Mesenchymal stem cell (in vitro differentiated cells and primary cell): ENCODE measurements around the gene APOBEC3H.
"Not testable (repeated sequence)": the region's sequence is repeated elsewhere in the genome, so short reads cannot be mapped to it uniquely, and the experiment has no call there.

Source experiments
- DNase-seq: peaks from one replicate; pipeline ENCODE4 v3.0.0-alpha.2; 2013
- H2AFZ ChIP-seq: one replicate; pipeline ENCODE4 v1.6.1; 2013; ENCODE audit warnings: low read depth, mild to moderate bottlenecking, control low read depth, inconsistent platforms, low read length, moderate library complexity
- H2AK5ac ChIP-seq: 2 replicates; pipeline ENCODE4 v1.6.1; 2013; ENCODE audit warnings: low read length, moderate library complexity, mild to moderate bottlenecking, inconsistent platforms; ENCODE audit not compliant: severe bottlenecking
- H2BK120ac ChIP-seq: one replicate; pipeline ENCODE4 v1.6.1; 2013; ENCODE audit warnings: low read depth, mild to moderate bottlenecking, inconsistent platforms, low read length, moderate library complexity
- H2BK12ac ChIP-seq, 2 experiments: one replicate each; pipeline ENCODE4 v1.6.1; 2013; ENCODE audit warnings: inconsistent platforms in 2 of 2, low read length in 2 of 2, mild to moderate bottlenecking in 2 of 2, moderate library complexity in 2 of 2, control low read depth in 1 of 2
- H2BK15ac ChIP-seq: one replicate; pipeline ENCODE4 v1.6.1; 2013; ENCODE audit warnings: mild to moderate bottlenecking, low read depth, inconsistent platforms; ENCODE audit not compliant: poor library complexity, severe bottlenecking
- H2BK5ac ChIP-seq: 2 replicates; pipeline ENCODE4 v1.6.1; 2013; ENCODE audit warnings: low read depth, mild to moderate bottlenecking, low read length, control low read depth, inconsistent platforms; ENCODE audit not compliant: poor library complexity, severe bottlenecking
- H3K14ac ChIP-seq, 2 experiments: one replicate each; pipeline ENCODE4 v1.6.1; 2013; ENCODE audit warnings: inconsistent platforms in 2 of 2, low read length in 2 of 2, control low read depth in 1 of 2, mild to moderate bottlenecking in 1 of 2, moderate library complexity in 1 of 2
- H3K18ac ChIP-seq, 2 experiments: one replicate each; pipeline ENCODE4 v1.6.1; 2013; ENCODE audit warnings: inconsistent platforms in 2 of 2, low read length in 2 of 2, control low read depth in 1 of 2, low read depth in 1 of 2, mild to moderate bottlenecking in 1 of 2
- H3K23ac ChIP-seq, 2 experiments: one replicate each; pipeline ENCODE4 v1.6.1; 2013; ENCODE audit warnings: inconsistent platforms in 2 of 2, low read length in 2 of 2, mild to moderate bottlenecking in 2 of 2, moderate library complexity in 2 of 2, control low read depth in 1 of 2
- H3K27ac ChIP-seq: 2 replicates; pipeline ENCODE4 v1.5.1; 2013; ENCODE audit warnings: mild to moderate bottlenecking, moderate library complexity, low read length, control low read depth, inconsistent platforms; ENCODE audit not compliant: poor library complexity, severe bottlenecking
- H3K27me3 ChIP-seq, 2 experiments: 2 replicates each; pipeline versions ENCODE4 v1.6.1 to v1.7.0; 2013; ENCODE audit warnings: low read length in 2 of 2, mild to moderate bottlenecking in 2 of 2, moderate library complexity in 2 of 2, control low read depth in 1 of 2, inconsistent platforms in 1 of 2; ENCODE audit not compliant: control insufficient read depth in 1 of 2, insufficient read depth in 1 of 2
- H3K36me3 ChIP-seq, 2 experiments: 2 replicates each; pipeline versions ENCODE4 v1.6.1 to v1.7.0; 2013; ENCODE audit warnings: low read length in 2 of 2, control low read depth in 1 of 2, inconsistent platforms in 1 of 2, low read depth in 1 of 2, mild to moderate bottlenecking in 1 of 2; ENCODE audit not compliant: insufficient read depth in 2 of 2, control insufficient read depth in 1 of 2
- H3K4ac ChIP-seq, 2 experiments: one replicate each; pipeline ENCODE4 v1.6.1; 2013; ENCODE audit warnings: inconsistent platforms in 2 of 2, low read length in 2 of 2, mild to moderate bottlenecking in 2 of 2, moderate library complexity in 2 of 2, control low read depth in 1 of 2, low read depth in 1 of 2
- H3K4me1 ChIP-seq: 2 replicates; pipeline ENCODE4 v1.6.1; 2013; ENCODE audit warnings: low read depth, low read length, control low read depth; ENCODE audit not compliant: control insufficient read depth, insufficient read depth
- H3K4me2 ChIP-seq: 2 replicates; pipeline ENCODE4 v1.6.1; 2013; ENCODE audit warnings: low read length, mild to moderate bottlenecking, inconsistent platforms; ENCODE audit not compliant: poor library complexity, severe bottlenecking
- H3K4me3 ChIP-seq, 2 experiments: 2 replicates each; pipeline versions ENCODE4 v1.5.1 to v1.7.0; 2013; ENCODE audit warnings: low read length in 2 of 2, mild to moderate bottlenecking in 2 of 2, control low read depth in 1 of 2, low read depth in 1 of 2; ENCODE audit not compliant: insufficient read depth in 1 of 2
- H3K79me1 ChIP-seq: replicated peaks from 2 replicates; pipeline ENCODE4 v1.6.1; 2013; ENCODE audit warnings: mild to moderate bottlenecking, control low read depth, low read length, inconsistent platforms; ENCODE audit not compliant: poor library complexity, severe bottlenecking
- H3K9ac ChIP-seq: 2 replicates; pipeline ENCODE4 v1.7.0; 2013; ENCODE audit warnings: mild to moderate bottlenecking, low read length, moderate library complexity
- H3K9me3 ChIP-seq: 2 replicates; pipeline ENCODE4 v1.7.0; 2013; ENCODE audit warnings: mild to moderate bottlenecking, low read length; ENCODE audit not compliant: control insufficient read depth
- H4K8ac ChIP-seq: one replicate; pipeline ENCODE4 v1.6.1; 2013; ENCODE audit warnings: inconsistent platforms, mild to moderate bottlenecking, low read length, moderate library complexity
- H4K91ac ChIP-seq: one replicate; pipeline ENCODE4 v1.6.1; 2013; ENCODE audit warnings: mild to moderate bottlenecking, low read length, inconsistent platforms
- WGBS: methylation state at CpG from one replicate; pipeline ENCODE4 v1.1.7; 2013; ENCODE audit warnings: mixed read lengths; 5-methylcytosine and 5-hydroxymethylcytosine counted together

APOBEC3H gene

DNA sequence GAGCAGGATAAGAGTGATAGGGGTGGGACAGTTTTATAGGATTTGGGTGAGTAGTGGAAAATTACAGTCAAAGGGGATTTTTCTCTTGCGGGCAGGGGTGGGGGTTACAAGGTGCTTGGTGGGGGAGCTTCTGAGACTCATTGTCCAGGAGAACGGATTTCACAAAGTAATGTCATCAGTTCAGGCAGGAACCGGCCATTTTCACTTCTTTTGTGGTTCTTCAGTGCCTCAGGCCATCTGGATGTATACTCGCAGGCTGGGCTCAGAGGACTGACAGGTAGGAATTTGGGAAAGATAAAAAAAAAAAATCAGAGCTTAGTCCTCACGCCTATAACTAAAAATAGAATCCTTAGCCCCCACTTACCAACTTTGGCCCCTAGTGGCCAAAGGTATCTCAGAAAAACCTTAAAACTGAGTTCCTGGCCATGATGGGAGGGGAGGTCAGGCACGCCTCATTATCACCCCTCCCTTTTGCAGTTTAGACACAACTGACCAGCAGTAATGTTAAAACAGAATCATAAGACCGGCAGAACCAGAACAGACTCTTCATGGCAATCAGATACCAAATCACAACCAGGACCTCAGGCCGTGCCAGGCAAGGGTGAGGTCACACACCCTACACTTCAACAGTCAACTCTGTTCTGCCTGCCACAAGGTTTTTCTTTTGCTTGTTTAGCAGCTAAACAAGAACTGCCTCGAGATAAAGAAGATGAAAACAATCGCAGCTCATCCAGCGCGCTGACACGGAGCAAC is 28.8 kb upstream of the APOBEC3H start:
- Histone ChIP-seq H3K18ac (no peak overlapping the region), H2AFZ (no peak overlapping the region), H3K23ac (no peak overlapping the region), H3K14ac (no peak overlapping the region), H3K9me3 (no peaks in the 10 kb centered on the region), H3K4me3 (no peak overlapping the region), H3K9ac (no peak overlapping the region), H3K4me2 (no peak overlapping the region), H2AK5ac (no peak overlapping the region), H2BK15ac (no peak overlapping the region), H3K36me3 (no peaks in the 10 kb centered on the region), H3K27me3 (peaks cover 0 to 21% of the 10 kb centered on the region in 2 experiments), H2BK12ac (no peak overlapping the region), H2BK5ac (no peak overlapping the region), H4K8ac (no peak overlapping the region), H2BK120ac (no peak overlapping the region), H3K4ac (no peak overlapping the region), H3K79me1 (no peaks in the 10 kb centered on the region), H3K27ac (no peak overlapping the region), H3K4me1 (peaks cover 2% of the 10 kb centered on the region), H4K91ac (no peak overlapping the region)
- no peak for DNase-seq
- 73% methylated on average over 13 of the region's 13 CpGs for WGBS

DNA sequence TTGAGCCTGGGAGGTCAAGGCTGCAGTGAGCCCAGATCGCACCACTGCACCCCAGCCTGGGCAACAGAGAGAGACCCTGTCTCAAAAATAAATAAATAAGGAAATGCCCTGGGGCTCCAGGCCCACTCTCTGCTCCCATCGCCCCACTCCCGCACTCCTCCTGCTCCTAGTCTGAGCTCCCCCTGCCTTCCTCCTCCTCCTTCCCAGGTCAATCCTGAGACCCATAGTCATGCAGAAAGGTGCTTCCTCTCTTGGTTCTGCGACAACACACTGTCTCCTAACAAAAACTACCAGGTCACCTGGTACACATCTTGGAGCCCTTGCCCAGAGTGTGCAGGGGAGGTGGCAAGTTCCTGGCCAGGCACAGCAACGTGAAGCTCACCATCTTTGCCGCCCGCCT is 26.9 kb upstream of the APOBEC3H start:
- Histone ChIP-seq H3K9me3 (no peaks in the 10 kb centered on the region), H3K4ac (no peak overlapping the region), H4K8ac (no peak overlapping the region), H3K27ac (no peak overlapping the region), H3K27me3 (peaks cover 0 to 21% of the 10 kb centered on the region in 2 experiments), H2AK5ac (no peak overlapping the region), H3K4me2 (no peak overlapping the region), H3K36me3 (no peaks in the 10 kb centered on the region), H3K14ac (no peak overlapping the region), H3K18ac (no peak overlapping the region), H3K23ac (no peak overlapping the region), H2BK12ac (no peak overlapping the region), H3K4me3 (no peak overlapping the region), H3K79me1 (no peaks in the 10 kb centered on the region), H2BK120ac (no peak overlapping the region), H2BK15ac (no peak overlapping the region), H2AFZ (no peak overlapping the region), H3K9ac (no peak overlapping the region), H4K91ac (no peak overlapping the region), H2BK5ac (no peak overlapping the region), H3K4me1 (peaks cover 2% of the 10 kb centered on the region)
- DNase-seq = no peak
- 73% methylated on average over 5 of the region's 7 CpGs for WGBS

DNA sequence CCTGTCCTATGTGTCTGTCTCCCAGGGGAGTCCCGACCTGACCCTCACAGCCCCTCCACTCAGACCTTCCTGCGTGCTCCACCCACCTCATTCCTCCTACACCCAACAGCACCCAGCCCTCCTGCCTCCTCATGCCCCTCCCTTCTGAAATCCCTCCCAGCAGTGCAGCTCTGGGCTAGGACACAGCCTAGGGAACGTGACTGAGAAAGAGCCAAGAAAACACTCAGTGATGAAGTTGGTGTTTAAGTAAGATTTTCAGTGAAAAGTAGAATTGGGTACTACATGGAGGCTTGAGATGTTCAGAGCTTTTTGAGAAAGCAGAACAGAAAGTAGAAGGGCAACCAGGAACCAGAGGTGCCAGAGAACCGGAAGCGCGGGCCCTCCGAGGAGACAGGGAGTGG is 24.5 kb upstream of the APOBEC3H start:
- not testable (repeated sequence) for H4K91ac ChIP-seq, H2BK5ac ChIP-seq, H3K9me3 ChIP-seq, H2BK120ac ChIP-seq, DNase-seq, H2BK12ac ChIP-seq, H2AK5ac ChIP-seq, H2BK15ac ChIP-seq, H3K4me2 ChIP-seq, H3K4ac ChIP-seq, H3K9ac ChIP-seq, H3K79me1 ChIP-seq, H3K27ac ChIP-seq, H2AFZ ChIP-seq, H3K14ac ChIP-seq, H3K4me1 ChIP-seq, H3K23ac ChIP-seq, H3K36me3 ChIP-seq, H3K4me3 ChIP-seq, H4K8ac ChIP-seq
- Histone ChIP-seq H3K18ac (peak overlapping the region in 1 of 2 experiments; percentile 24), H3K27me3 (peaks cover 0 to 15% of the 10 kb centered on the region in 2 experiments)
- 91% methylated on average over 6 of the region's 7 CpGs for WGBS

DNA sequence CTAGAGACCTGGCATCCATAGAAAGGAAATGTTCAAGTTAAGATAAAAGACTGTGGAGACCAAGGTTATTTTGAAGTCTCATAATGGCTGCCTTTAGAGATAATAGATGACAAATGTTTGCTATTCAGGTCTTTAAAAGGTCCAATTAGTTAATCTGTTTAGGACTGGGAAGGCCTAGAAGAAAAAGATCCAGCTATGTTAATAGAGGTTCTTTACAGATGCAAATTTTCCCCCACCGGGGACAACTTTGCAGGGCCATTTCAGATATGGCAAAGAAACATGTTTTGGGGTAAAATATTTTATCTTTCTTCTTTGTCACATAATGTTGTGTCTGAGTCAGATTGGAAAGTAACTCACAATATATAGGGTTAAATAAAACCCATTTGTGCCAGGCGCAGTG is 23.1 kb upstream of the APOBEC3H start:
- Histone ChIP-seq H3K23ac (no peak overlapping the region), H3K9ac (no peak overlapping the region), H2BK120ac (no peak overlapping the region), H3K27me3 (peaks cover 0 to 12% of the 10 kb centered on the region in 2 experiments), H3K36me3 (no peaks in the 10 kb centered on the region), H2BK12ac (no peak overlapping the region), H2AFZ (no peak overlapping the region), H3K4me3 (no peak overlapping the region), H3K9me3 (no peaks in the 10 kb centered on the region), H4K91ac (no peak overlapping the region), H3K4me1 (peaks cover 7% of the 10 kb centered on the region), H4K8ac (no peak overlapping the region), H2AK5ac (no peak overlapping the region), H3K4me2 (no peak overlapping the region), H3K27ac (no peak overlapping the region), H3K14ac (no peak overlapping the region), H3K18ac (no peak overlapping the region), H2BK5ac (no peak overlapping the region), H2BK15ac (no peak overlapping the region), H3K4ac (no peak overlapping the region), H3K79me1 (peaks cover 2% of the 10 kb centered on the region)
- 100% methylated on average over 1 of the region's 2 CpGs for WGBS
- DNase-seq = no peak
